HG02938 (cell line): ENCODE measurements around the gene NKX2-8.

Source experiments
- ATAC-seq: cut with Tn5 transposase; IDR thresholded peaks from one replicate; pipeline ENCODE4 v1.9.1; 2021; ENCODE audit warnings: mild to moderate bottlenecking, moderate library complexity; ENCODE audit not compliant: unreplicated experiment

The NKX2-8 gene

GRCh38 chr14:36582011-36582873 lies at the start of gene NKX2-8:
TSS of gene NKX2-8 (minus strand) at chr14:36582614. CDS start at chr14:36582389, 225 bp downstream.
- ATAC-seq, result no peak

GRCh38 chr14:36627981-36628380 lies 45.6 kb upstream of the NKX2-8 start:
- no peak for ATAC-seq

DNA sequence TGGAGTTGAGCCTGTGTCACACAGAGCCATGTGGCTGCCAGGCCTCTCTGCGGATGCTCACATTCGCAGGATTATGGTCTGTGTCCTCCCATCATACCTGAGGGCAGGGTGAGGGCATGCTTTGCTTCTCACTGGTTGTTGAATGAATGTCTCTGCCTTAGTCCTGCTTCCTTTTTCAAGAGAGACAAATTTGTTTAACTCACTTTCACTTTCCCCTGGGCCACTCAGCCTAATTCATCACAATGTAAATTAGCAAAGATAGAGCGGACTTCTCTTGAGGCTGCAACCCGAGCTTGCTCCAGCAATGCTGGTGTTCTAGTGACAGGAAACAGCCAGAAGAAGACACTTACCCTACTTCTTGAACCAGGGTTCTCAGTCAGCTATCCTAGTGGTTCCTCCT lies 43.7 kb upstream of the NKX2-8 start:
- no peak for ATAC-seq

DNA sequence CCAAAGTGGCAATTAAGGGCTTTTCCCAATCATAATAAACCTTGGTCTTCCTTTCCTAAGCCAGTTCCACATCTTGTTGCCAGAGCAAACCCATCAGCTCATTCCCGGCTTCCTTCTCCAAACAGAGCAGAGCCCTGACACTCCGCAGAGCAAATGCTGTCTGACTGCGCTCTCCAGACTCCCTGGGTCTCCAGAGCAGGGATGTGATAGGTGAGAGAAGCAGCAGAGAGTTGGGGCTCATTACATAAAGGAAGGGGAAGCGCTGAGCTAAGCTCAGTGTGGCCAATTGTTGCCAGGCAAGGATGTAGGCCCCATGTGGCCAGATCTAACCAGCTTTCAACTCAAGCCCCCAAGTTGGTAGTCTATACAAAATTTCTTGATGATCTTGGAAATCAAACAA lies 43.0 kb upstream of the NKX2-8 start:
- ATAC-seq, result no peak

DNA sequence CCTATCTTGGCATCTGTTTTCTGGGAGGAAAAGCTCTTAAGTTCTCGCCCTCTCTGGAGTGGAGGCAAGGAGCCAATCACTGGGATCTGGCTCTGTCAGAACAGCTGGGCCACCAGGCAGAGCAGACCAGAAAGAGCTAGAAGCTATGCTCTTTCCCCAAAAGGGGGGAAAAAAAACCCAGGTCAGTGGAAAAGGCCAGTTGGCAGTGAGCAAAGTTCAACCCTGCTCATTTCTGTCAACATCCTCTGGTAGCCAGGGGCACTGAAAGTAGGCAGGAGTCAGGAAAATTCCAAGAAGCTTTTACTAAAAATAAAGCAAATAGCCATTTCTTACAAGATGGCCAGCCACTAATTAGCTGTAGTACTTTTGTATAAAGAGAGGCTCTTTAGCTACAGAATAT lies 42.6 kb upstream of the NKX2-8 start:
- no peak for ATAC-seq

- ATAC-seq, result no peak
These were observed 37.4 kb upstream of the NKX2-8 start for GRCh38 chr14:36619853-36620252.

GRCh38 chr14:36619131-36619530 lies 36.7 kb upstream of the NKX2-8 start:
- ATAC-seq, result no peak

- ATAC-seq, result no peak
These were observed 36.2 kb upstream of the NKX2-8 start for GRCh38 chr14:36618641-36619040.

- ATAC-seq, result no peak
These were observed 35.4 kb upstream of the NKX2-8 start for GRCh38 chr14:36617824-36618223.

DNA sequence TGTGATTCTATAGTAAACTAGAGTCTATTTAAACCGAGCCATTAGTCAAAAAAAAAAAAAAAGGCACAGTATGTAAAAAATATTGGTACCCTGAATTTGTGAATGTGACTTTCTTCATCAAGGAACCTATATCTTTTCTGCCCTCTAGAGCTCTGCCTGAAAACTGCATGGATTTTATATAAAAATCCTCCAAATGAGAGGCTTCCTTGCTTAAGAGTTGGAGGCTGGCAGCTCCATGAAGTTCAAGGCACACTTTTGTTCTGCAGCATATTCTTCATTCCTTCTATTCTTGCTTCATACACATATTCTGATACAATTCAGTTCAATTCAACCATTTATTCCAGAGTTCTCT lies 23.1 kb upstream of the NKX2-8 start:
- no peak for ATAC-seq

DNA sequence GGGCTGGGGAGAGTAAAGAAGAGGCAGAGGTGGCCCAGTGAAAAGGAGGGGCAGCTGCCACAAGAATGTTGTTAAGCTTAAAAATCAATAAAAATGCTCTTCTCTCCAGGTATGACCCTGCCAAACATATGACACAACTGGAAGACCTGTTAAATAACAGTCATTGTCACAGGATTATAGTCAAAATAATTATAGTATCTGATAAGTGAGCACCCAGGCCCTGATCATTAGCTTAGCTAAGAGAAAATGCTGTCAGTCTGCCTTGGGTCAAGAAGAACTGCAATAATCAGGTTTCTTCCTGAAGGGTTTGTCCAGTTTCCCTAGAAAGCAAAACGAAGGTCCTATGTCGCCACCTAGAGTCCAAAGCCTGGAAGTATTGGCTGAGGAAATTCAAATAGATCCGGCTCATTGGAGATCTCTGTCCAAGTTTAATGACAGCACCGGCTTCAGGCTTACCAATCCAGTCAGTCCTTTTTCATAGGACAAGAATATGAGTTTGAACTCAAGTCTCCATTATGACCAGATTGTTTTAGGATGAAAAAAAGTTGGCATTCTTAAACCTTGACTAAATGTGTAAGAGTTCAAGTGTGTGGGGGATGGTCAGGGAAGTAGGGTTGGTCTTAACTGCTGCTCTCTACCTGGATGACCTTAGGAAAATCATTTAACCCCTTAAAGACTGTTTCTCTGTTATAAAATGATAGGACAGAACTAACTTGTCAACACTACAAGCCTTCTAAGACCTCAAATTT lies 22.5 kb upstream of the NKX2-8 start:
- ATAC-seq, result no peak

DNA sequence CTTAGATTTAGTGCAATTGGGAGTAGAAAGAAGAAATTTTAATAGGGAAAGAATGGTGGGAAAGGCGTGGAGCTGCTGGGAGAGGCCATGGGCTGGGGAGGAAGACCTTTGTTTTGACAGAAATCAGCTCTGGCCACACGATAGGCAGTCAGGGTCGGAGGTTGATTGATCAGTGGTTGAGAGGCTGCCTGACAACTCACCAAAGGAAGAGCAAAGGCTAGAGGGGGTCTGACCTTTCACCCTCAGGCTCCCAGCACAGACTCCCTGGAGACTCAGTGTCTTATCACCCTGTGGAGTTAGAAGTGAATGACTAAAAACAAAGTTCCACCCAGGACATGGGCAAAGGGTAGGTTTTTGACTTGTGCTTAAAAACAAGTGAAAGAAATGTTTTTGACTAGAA lies 18.0 kb upstream of the NKX2-8 start:
- no peak for ATAC-seq

GRCh38 chr14:36591482-36591881 lies 9.1 kb upstream of the NKX2-8 start:
- ATAC-seq, result no peak

GRCh38 chr14:36588788-36589187 lies 6.4 kb upstream of the NKX2-8 start:
- ATAC-seq, result no peak

- ATAC-seq, result no peak
These were observed 5.7 kb upstream of the NKX2-8 start for GRCh38 chr14:36588119-36588518.

DNA sequence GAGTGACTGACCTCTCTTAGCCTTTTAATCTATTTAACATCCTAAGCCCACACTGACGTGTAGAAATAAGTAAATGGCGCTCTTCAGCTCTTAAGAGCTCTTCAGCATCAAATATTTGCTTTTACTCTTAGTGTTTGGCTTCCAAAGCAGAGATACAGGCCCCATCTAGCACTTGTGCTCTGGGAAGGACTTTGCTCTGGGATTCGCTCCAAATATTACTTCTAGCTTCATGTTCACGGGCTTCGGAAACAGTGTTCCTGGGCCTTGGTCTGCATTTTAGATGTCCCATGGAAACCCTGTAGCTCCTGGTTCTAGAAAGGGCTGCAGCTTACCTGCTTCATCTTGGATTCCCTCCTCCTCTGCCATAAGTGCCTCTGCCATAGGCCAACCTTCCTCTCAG lies 2.7 kb upstream of the NKX2-8 start:
- no peak for ATAC-seq

DNA sequence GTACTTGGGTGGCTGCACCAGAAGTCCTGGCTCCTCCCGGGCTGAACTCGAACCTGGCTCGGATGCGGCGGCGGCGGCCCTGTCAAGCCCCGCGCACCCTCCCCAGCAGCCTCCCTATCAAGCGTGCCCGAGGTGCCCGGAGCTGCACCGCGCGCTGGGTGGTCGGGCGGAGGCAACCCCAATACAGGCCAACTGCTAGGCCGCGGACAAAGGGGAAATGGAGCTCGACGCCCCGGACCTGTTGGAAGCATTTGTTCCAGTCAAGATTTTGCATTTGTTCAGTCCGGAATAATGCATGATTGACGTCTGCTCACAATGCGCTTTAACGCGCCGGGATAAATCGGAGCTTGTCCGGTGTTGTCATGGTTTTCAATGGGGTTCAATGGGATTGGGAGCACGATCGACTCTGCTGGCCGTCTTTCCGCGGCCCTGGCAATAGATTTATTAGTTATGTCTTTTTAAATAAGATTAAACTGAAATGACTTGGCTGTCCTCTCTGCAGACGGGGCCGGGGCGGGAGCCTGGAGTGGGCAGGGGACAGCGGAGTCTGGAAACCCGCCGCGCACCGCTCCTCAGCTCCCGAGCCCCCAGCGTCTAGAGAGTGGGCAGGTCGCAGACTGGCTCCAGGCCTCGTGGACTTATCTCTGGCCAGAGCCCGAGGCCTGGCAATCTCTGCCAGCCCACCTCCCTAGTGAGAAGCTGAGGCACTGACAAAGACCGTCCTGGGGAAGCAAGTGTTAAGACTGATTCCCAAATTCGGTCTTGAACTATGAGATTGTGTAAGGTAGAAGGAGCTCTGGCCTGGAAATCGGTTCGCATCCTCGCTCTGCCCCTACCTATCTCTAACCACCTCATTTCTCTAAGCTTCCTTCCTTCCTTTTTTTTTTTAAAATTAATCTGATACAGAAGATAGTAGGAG lies 1.7 kb upstream of the NKX2-8 start:
- ATAC-seq, result no peak

DNA sequence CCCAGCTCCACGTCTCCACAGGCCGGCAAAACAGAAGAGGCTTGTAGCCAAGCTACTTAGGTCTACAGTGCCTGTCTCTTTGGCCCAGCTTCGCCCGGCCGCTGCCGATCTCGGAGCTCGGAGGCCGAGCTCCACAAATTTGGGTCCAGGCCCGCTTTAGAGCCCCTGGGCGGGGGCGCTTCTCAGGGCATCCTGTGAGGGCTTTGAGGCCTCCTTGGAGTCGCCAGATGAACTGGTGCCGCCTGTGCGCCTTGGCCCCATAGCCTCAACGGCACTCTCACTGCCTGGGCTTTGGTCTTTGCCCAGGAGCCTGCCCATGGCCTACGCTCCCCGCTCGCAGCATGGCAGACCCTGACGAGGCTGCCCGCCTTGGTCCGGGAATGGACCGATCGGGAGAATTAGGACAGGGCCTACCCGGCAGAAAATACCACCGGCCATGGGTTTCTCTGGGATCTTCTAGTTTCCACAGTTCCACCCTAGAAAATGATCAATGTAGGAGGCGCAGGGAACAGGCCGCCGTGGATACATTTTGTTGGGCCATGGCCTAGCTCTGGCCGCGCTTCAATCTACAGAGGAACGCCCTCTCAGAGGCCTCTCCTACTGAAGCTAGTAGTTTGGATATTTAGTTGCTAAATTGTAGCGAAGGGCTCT lies 953 bp upstream of the NKX2-8 start:
- ATAC-seq, result no peak

DNA sequence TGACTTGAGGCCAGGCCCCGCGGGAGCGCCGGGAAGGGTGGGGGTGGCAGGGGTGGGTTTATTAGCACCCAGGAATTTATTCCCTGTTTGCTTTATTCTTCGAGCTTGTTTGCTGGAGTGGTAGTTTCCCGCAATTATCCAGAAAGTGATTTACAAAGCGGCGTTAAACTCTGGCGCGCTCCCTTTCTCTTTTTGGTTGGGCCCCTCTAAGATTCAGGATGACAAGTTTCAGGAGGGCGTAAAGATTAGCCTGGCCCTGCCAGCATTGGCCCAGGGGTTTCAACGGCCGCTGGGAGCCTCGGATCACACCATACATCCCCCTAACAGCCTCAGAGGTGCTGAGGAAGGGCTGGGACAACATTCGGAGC lies 444 bp upstream of the NKX2-8 start:
- no peak for ATAC-seq

DNA sequence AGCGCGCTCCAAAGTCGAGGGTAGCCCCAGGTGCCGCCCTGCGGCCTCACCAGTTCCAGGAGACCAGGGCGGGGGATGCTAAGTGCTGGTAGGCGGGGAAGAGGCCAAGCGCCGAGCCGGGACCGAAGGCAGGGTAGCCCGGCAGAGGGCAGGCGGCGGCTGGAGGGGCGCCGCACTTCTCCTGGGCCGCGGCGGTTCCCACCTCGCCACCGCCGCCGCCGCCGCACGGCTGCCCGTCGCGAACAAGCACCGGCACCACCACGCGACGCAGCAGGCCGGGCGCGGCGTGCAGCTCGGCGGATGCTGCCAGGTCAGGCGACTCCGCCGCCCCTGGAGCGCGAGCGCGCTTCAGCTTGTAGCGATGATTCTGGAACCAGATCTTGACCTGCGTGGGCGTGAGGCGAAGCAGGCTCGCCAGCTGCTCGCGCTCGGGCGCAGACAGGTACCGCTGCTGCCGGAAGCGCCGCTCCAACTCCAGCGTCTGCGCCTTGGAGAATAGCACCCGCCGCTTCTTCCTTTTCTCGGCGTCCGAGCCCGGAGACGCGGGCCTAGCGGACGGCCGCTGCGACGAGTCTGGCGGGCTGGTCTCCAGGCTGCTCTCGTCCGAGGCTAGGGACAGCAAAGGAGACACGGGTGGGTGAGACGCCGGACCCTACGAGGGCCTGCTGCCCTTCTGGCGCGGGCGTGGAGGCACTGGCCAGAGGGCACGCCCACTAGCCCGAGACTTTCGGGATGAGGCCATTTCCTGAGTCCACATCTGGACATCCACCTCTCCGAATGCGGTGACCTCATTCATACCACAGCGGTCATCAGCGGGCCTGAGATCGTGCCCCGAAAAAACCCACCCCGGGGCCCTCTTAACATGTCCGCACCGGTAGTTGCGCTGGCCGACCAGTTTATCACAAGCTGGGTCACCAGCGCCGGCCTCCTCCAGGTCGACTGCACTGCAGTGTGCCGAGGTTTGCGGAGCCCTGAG lies 1.3 kb downstream of the NKX2-8 start:
- no peak for ATAC-seq
